OCI-LY3 (cell line): Measurements from ENCODE around the gene C6orf15.

Experiments used
- EZH2phosphoT487 ChIP-seq: fragments of 200-600 bp; shearing (Covaris generic); IDR thresholded peaks from 2 replicates; pipeline ENCODE4 v1.6.1; 2018; ENCODE audit warnings: antibody characterized with exemption, mixed run types, low read depth
- TF ChIP-seq, protein P1 (sequence below): fragments of 200-600, 300-600 bp; sonication (generic); IDR thresholded peaks from 2 replicates; pipeline ENCODE4 v1.5.1; 2014; ENCODE audit warnings: antibody characterized with exemption, low read length, low read depth

- TF ChIP-seq, protein P1, sequence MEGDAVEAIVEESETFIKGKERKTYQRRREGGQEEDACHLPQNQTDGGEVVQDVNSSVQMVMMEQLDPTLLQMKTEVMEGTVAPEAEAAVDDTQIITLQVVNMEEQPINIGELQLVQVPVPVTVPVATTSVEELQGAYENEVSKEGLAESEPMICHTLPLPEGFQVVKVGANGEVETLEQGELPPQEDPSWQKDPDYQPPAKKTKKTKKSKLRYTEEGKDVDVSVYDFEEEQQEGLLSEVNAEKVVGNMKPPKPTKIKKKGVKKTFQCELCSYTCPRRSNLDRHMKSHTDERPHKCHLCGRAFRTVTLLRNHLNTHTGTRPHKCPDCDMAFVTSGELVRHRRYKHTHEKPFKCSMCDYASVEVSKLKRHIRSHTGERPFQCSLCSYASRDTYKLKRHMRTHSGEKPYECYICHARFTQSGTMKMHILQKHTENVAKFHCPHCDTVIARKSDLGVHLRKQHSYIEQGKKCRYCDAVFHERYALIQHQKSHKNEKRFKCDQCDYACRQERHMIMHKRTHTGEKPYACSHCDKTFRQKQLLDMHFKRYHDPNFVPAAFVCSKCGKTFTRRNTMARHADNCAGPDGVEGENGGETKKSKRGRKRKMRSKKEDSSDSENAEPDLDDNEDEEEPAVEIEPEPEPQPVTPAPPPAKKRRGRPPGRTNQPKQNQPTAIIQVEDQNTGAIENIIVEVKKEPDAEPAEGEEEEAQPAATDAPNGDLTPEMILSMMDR = no peak
- TF ChIP-seq EZH2phosphoT487 = no peak
Measured at GRCh38 chr6:31161216-31162126, 49.1 kb upstream of the C6orf15 start.
